Inflammatory macrophage (primary cell): ENCODE results near the gene ADISSP.

Source experiments
- DNase-seq, 2 donors: peaks; one replicate each; pipeline ENCODE4 v3.0.0-alpha.2; 2020 to 2022

ADISSP gene

GRCh38 chr20:3778976-3779375 is 11.4 kb upstream of the ADISSP start:
- no peak for DNase-seq

DNA sequence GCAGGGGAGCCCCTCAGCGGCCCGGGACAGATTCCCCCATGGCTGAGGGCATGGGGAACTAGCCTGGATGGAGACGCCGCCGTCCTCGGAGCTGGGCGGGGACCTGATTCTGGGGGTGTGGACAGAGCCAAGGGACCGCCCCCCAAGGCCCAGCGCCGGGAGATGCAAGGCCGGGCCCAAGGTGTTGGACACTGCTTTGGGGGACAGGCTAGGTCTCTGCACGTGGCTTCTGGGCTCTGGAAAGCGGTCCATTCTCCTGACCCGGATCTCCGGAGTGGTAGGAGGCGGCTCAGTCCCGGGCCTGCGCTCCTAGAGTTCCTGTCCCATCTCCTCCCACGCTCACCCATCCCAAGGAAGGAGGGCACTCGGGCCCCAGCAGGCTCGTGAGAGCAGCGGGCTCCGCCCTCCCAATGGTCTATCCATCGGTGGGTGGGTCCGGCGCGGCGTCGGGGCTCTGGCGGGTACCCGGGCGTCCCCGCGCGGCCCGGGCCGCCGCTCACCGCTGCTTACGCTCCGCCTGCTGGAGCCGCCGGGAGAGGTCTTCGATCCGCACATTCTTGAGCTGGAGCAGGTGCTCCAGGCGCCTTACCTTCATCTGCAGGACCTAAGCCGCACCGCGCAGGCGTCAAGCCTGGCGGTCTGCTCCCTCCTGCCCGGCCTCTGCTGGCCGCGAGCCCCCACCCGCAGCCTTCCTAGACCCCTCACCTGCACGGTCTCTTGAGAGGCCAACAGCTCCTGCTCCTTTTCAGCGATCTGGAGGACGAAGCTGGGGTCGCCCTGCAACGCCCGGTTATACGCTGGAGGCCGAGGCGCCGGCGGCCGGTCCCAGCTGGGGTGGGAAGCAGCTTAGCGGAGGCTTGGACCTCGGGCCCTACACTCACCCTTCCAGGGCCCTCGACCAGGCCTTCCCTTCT is 10.4 kb upstream of the ADISSP start:
- DNase-seq: peak; percentile 48 to 56

GRCh38 chr20:3777381-3777715 is 9.8 kb upstream of the ADISSP start:
- DNase-seq: no peak

GRCh38 chr20:3775457-3776108 is 8.0 kb upstream of the ADISSP start:
- peak in 1 of 2 donors; percentile 44 for DNase-seq

DNA sequence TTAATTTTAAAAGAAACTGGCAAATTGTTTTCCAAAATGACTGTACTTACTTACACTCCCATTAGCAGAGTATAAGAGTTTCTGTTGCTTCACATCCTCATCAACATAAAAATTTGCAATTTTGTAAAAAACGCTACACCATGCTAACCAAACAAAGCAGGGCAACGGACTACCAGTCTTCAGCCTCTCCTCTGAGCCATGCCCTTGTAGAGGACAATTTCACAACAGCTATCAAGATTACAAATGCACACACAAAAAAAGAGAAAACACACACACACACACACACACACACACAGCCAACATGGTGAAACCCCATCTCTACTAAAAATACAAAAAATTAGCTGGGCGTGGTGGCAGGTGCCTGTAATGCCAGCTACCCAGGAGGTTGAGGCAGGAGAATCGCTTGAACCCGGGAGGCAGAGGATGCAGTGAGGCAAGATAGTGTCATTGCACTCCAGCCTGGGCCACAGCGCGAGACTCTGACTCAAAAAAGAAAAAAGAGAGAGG is 4.1 kb upstream of the ADISSP start:
- DNase-seq: no peak

- DNase-seq: peak; percentile 40 to 50
These were observed 983 bp upstream of the ADISSP start for GRCh38 chr20:3768342-3769130.

GRCh38 chr20:3767110-3767426 is 485 bp downstream of the ADISSP start:
- no peak for DNase-seq

GRCh38 chr20:3766422-3767109 is 987 bp downstream of the ADISSP start:
- DNase-seq: no peak

- DNase-seq: peak; percentile 55 to 61
These were observed 2.2 kb downstream of the ADISSP start for GRCh38 chr20:3765171-3765882.

- no peak for DNase-seq
These were observed 2.9 kb downstream of the ADISSP start for GRCh38 chr20:3764659-3765058.

DNA sequence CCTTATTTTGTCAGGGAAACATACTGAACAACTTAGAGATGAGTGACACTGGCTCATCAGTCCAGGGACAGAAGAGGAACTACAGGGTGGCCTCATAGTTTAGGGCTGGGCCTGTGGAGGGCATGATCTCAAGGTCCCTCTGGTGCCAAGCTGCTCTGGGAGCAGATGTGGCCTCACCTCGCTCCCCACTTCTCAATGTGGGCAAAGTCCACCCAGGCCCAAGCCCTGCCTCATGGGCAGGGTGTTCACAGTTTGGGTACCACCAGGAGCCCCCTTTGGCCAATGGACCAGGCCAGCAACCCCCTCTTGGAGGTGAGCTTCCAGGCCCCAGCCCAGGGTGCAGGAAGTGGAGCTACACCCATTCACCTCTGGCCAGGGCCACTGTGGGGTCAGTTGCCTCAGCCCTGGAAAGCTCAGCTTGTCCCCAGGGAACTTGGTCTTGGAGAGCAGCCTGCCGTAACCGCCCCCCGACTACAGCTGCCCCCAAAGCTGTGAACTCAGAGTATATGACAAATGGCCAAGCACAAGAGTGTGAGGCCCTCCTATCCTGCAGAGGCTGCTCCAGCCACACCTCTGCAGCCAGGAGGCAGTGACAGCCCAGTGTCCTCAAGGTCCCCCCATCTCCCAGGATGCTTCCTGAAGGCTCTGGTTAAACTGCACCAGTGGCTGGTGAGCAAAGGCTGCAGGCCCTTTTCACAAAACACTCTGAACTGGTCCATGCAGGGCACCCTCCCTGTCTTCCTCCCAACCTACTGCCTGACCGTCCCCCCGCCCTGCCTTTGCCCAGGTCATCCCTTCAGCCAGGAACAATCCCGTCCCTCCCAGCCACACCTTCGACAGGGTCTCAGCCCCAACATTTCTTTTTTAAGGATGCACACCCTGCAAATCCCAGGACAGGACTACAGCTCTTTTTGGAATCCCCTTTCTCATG is 3.6 kb downstream of the ADISSP start:
- DNase-seq: peak; percentile 86 to 87

GRCh38 chr20:3760655-3761348 is 6.8 kb downstream of the ADISSP start:
- no peak for DNase-seq

- no peak for DNase-seq
These were observed 7.7 kb downstream of the ADISSP start for GRCh38 chr20:3759884-3760283.

DNA sequence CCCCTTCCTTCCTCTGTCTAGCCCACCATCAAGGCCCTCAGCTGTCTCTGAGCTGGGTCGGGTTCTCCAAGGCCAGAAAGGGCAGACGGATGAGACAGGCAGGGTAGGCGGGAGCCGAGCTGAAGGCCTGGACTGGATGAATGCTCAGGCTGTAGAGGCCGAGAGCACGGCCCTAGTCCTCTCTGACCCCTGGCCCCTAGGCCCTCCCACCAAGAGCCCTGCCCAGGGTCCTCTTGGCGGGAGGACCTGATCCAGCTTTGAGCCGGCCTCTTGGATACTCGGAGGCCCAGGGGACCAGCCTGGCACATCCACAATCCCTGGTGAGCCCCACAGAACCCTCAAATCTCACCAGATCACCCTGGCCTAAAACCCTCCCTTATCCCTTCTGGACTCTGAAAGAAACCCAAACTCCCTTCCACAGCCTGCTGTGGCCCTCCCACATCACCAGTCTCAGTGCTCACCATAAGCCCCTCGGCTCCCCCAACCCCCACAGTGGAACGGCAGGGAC is 8.2 kb downstream of the ADISSP start:
- DNase-seq: no peak

DNA sequence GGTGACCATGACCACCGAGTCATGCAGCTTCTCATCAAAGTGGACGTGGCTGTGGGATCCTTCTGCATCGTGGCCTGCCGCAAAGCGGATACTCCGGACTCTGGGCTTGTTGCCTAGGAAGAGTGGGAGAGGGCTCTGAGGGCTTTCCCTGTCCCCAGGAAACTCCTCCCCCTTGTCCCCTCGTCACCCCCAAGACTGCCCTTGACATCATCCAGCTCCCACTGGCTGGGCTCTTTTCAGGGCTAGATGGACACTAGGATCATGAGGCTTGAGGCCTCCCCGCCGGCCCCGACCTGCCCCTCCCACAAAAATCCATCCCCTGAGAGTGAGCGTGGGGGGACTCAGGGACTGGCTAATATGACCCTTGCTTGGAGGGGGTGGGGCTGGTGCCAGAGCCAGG is 9.0 kb downstream of the ADISSP start:
- no peak for DNase-seq

- DNase-seq: peak; percentile 65 to 85
These were observed 10.3 kb downstream of the ADISSP start for GRCh38 chr20:3757268-3757667.

GRCh38 chr20:3755814-3756480 is 11.6 kb downstream of the ADISSP start:
- no peak for DNase-seq

DNA sequence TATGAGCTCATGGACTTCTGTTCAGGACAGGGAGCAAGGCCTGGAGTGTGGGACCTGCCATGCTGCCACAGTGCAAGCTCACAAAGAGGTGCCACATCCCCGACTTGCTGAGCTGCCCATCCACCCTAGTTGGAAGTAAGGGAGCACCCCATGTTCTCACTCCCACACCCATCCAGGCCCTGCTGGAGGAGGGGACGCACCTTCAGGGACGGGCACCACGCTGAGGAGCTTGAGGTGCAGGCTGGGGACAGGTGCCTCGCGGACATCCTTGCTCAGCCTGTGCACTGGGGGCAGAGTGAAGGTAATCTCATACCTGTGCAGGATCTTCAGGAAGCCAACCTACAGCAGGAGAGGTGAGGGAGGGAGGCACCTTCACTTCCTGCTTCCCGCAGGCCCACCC is 12.3 kb downstream of the ADISSP start:
- no peak for DNase-seq

GRCh38 chr20:3754276-3754630 is 13.3 kb downstream of the ADISSP start:
- DNase-seq: no peak
